SK-MEL-5 (cell line): ENCODE data around the gene TEX101. TPM values are rescaled to one million over a fixed set of nuclear protein-coding genes. Genes with fewer than 3 reads are reported as not detected.
A peak's percentile ranks its signal among the peaks of the same experiment; 100 is the strongest.
"Not testable (repeated sequence)": the region's sequence is repeated elsewhere in the genome, so short reads cannot be mapped to it uniquely, and the experiment has no call there.

Experiments used
- DNase-seq: peaks from one replicate; pipeline ENCODE4 v3.0.0-alpha.2; 2016; ENCODE audit warnings: low read depth, low spot score
- in situ Hi-C: cut with HindIII; loops from 2 replicates; pipeline ENCODE4 v1.10.0; 2016; ENCODE audit warnings: low sequenced_read_pairs, high pct_unique_total_duplicates, low pct_unique_long_range_greater_than_20kb
- total RNA-seq: library from RNA; depleted of rRNA; stranded (reverse); fragments of >200 nt; shearing (Covaris generic); gene quantifications from 2 replicates; pipeline ENCODE4 v1.2.3, GENCODE V29; 2014

The TEX101 gene
- total RNA-seq, 1 experiment from 2014 or later = not detected

DNA sequence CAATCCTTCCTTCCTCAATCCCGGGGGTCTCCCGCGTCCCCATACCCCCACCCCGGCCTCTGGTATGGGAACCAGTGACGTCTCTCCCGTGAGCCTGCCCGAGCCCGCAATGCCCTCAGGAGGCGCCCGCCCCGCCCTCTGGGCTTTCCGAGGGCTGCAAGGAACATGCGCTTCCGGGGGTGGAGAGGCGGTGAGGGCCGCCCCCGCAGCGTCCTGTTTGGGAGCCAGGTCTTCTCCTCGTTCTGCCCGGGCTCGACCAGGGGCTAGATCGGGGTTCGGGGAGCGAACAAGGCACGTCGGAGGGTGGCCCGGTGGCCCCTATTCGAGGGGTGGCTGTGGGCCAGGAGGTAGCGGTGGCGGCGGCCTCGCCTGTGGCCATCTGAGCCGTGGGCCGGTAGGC, 6.6 kb upstream of the TEX101 start:
- no peak for DNase-seq
- in situ Hi-C loops = no loop called here

DNA sequence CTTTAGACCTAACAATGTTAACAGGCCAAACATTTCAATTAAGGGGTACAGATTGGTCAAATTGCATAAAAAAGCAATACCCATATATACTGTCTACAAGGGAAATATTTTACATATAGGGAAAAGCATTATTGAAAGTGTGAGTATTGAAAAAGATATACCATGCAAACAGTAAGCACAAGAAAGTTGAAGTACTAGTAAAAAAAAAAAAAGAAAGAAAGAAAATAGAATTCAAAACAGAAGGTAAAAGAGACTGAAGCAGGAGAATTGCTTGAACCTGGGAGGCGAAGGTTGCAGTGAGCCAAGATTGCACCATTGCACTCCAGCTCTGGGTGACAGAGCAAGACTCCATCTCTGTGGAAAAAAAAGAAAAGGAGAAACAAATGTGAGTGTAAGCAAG, 5.3 kb upstream of the TEX101 start:
- in situ Hi-C loops = no loop called here
- DNase-seq = no peak

DNA sequence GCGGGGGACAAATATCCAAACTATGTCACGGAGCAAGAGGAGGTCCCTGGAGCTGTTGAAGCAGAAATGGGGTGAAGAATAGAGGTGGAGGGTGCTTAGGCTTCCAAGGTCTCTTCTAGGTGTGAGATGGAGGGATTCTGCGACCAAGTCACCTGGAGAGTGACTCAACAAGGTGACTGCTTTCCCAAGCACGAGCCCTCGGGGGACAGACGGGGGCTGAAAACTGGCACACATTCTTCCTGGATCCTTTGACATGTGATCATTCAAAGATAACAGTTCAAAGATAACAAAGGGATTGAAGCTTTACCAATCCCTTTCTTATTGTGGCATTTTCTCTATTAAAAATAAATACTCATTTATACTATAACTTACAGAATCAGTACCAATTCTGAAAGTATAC, 2.2 kb upstream of the TEX101 start:
- DNase-seq = no peak
- in situ Hi-C loops = no loop called here

GRCh38 chr19:43416951-43417623, 2.4 kb downstream of the TEX101 start:
- no peak for DNase-seq
- in situ Hi-C loops = no loop called here

GRCh38 chr19:43420954-43421353, 6.3 kb downstream of the TEX101 start:
- DNase-seq = no peak
- in situ Hi-C loops = no loop called here

DNA sequence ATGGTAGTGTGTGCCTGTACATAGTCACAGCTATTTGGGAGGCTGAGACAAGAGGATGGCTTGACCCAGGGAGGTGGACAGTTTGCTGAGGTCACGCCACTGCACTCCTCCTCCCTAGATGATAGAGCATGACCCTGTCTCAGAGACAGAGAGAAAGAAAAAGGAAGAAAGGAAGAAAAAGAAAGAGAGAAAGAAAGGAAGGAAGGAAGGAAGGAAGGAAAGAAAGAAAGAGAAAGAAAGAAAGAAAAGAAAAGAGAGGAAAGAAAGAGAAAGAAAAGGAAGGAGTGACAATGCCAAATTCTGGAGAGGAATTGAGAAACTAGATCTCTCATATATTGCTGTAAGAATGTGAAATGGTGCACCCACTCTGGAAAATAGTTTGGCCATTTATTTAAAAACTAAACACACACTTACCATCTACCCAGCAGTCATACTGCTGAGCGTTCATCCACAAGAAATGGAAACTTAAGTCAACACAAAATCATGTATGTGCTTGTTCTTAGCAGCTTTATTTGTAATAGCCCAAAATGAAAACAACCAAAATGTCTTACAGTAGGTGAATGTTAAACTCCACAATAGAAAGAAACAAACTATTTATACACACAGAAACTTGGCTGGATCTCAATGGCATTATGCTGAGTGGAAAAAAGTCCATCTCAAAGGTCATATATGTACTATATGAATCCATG, 7.5 kb downstream of the TEX101 start:
- in situ Hi-C loops = no loop called here
- no peak for DNase-seq

DNA sequence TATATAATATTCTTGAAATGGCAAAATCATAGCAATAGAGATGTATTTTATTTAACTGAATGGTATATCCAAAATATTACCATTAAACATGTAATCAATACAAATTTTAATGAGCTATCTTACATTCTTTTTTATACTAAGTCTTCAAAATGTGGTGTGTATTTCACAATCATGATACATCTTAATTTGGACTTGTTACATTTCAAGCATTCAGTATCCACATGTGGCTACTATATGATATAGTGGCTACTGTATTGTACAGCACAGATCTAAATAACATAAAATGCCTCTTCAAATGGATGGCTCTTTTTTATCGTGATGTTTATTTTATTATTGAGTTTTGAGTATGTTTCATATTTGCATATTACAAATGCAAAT, 8.0 kb downstream of the TEX101 start:
- in situ Hi-C loops = no loop called here
- no peak for DNase-seq

- no peak for DNase-seq
- in situ Hi-C loops = no loop called here
Observed at GRCh38 chr19:43423779-43424178, 9.1 kb downstream of the TEX101 start.

- in situ Hi-C loops = no loop called here
- peak; percentile 37 for DNase-seq
Observed at GRCh38 chr19:43425567-43426392, 11.1 kb downstream of the TEX101 start.

GRCh38 chr19:43429395-43429794, 14.7 kb downstream of the TEX101 start:
- no peak for DNase-seq
- in situ Hi-C loops = no loop called here

DNA sequence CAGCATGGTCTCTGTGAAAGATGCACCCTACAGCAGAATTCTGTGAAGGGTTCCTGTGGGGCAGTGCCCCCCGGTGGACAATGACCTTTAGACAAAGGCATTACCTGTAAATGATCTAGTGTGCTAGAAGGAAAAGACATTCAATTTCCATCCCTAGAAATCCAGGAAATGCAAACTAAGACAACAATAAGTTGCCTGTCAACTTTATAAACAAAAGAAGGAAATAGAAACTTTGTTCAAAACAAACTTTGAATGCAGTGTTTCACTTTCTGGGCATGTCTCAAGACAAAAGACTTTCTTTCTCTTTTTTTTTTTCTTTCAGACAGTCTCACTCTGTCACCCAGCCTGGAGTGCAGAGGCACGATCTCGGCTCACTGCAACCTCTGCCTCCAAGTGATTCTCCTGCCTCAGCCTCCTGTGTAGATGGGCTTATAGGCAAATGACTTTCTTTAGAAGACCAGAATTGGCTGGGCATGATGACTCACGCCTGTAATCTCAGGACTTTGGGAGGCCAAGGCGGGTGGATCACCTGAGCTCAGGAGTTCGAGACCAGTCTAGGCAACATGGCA, 15.5 kb downstream of the TEX101 start:
- in situ Hi-C loops = no loop called here
- no peak for DNase-seq

DNA sequence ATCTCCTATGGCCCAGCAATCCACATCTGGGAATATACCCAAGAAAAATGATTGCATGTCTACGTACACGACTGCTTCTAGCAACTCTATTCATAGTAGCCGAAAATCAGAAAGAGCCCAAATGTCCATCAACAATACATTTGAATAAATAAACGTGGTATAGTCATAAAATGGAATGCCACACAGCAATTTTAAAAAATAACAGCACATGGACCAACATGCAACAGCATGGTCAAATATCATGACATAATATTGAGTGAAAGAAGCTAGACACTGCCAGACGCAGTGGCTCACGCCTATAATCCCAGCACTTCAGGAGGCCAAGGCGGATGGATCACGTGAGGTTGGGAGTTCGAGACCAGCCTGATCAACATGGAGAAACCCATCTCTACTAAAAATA, 16.3 kb downstream of the TEX101 start:
- in situ Hi-C loops = no loop called here
- DNase-seq = no peak

DNA sequence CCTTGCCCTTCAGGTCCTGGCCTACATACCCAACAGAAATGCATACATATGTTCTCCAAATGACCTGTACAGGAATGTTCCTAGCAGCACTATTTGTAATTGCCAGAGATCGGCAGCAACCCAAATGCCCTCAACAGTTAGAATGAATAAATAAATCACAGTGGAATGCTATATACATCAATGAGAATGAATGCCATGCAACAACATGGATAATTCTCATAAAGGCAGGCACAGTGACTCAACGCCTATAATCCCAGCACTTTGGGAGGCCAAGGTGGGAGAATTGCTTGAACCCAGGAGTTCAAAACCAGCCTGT, 18.6 kb downstream of the TEX101 start:
- in situ Hi-C loops = no loop called here
- no peak for DNase-seq

- in situ Hi-C loops = no loop called here
- DNase-seq = no peak
Observed at GRCh38 chr19:43433689-43434088, 19.0 kb downstream of the TEX101 start.

- DNase-seq = no peak
- in situ Hi-C loops = no loop called here
Observed at GRCh38 chr19:43435775-43436174, 21.1 kb downstream of the TEX101 start.

GRCh38 chr19:43437284-43437683, 22.6 kb downstream of the TEX101 start:
- DNase-seq, in situ Hi-C loops: not testable (repeated sequence)

- DNase-seq = no peak
- in situ Hi-C loops = no loop called here
Observed at GRCh38 chr19:43437712-43438111, 23.0 kb downstream of the TEX101 start.

DNA sequence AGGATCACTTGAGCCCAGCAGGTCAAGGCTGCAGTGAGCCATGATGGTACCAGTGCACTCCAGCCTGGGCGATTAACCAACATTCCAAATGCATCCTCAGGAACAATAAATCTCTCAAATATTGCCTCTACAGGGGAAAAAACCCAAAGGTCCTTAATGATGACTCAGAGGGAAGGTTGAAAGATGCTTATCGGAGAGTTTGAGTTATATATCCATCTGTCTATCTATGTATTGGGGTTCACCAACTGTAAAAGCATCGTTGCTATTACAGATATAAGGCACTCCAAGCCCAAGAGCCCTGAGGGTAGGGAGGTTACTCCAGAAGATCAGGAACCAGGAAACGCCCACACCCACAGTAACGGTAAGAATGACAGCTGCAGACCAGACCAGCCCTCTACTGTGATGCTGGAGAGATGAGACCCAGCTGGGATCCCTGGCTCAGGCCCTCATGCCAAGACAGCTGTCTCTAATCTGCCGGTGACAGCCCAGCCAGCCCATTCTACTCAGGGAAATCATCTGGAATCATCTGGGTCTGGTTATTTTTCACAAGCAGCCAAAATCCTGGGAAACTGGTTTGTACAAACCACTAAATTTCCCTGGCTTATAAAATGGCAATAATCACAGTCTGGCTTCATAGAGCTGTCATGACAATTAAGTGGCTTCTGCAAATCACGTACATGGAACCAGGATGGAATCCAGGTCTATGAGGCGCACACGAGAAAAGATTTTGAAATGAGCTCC, 23.8 kb downstream of the TEX101 start:
- no peak for DNase-seq
- in situ Hi-C loops = no loop called here
